PFSK-1 (cell line): ENCODE data around the gene ITGA11.

Experiments used
- FOXP2 ChIP-seq: optimal IDR thresholded peaks from 2 replicates; pipeline ENCODE3; 2011; ENCODE audit warnings: borderline replicate concordance, control low read depth, inconsistent platforms; ENCODE audit not compliant: insufficient read depth; ENCODE audit errors: extremely low read length, extremely low read depth
- POLR2AphosphoS5 ChIP-seq: IDR thresholded peaks from 2 replicates; pipeline ENCODE4 v1.6.1; 2012; ENCODE audit warnings: low read depth, mild to moderate bottlenecking, control low read depth, low read length, moderate library complexity
- SIN3A ChIP-seq: IDR thresholded peaks from 2 replicates; pipeline ENCODE4 v1.6.1; 2012; ENCODE audit warnings: mild to moderate bottlenecking, low read length, moderate library complexity, borderline replicate concordance; ENCODE audit not compliant: insufficient read depth
- TAF1 ChIP-seq: IDR thresholded peaks from 2 replicates; pipeline ENCODE4 v1.6.1; 2012; ENCODE audit warnings: low read length, control low read depth, borderline replicate concordance; ENCODE audit not compliant: insufficient read depth
- TF ChIP-seq, protein P1 (sequence below), 2 experiments: IDR thresholded peaks; 2 replicates each; pipeline versions ENCODE4 v1.6.1 to v1.8.0; 2011 to 2012; ENCODE audit warnings: low read depth in 2 of 2, low read length in 2 of 2, control low read depth in 1 of 2, inconsistent platforms in 1 of 2, mild to moderate bottlenecking in 1 of 2, moderate library complexity in 1 of 2; ENCODE audit not compliant: insufficient read depth in 1 of 2

ITGA11 gene

DNA sequence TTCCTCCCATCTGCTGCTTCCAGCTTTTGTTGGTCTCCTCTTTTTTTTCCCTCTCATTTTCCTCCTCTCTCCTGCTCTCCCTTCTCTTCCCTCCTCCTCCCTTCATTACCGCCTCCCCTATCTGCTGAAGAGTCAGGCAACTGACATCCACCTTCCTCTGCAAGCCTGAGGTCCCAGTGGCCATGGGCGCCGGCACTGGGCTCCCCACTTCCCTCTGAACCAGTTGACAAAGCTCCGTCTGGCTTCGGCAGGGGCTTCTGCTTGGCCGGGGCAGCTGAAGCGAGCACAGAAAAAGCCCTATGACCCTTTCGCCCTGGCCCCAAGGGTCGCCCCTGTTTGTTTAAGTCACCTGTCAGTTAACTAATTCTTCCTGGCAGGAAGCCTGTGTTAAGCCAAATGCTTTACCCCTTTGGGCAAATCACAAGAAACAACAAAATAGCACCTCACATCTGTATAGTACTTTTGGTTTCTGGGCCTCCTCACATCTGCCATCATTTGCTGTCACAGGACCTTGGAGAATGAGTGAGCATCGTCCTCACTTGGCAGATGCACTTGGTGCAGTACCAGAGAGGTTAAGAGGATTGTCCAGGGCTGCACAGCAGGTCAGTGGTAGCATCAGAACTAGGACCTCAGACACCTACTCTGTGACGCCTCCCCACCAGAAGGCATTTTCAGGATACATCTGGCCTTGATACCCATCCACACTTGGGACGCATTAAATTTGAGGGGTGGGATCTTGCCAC lies 27.7 kb downstream of the ITGA11 start:
- TF ChIP-seq POLR2AphosphoS5 (no peak), SIN3A (no peak), TAF1 (no peak), FOXP2 (no peak)
- TF ChIP-seq, protein P1, sequence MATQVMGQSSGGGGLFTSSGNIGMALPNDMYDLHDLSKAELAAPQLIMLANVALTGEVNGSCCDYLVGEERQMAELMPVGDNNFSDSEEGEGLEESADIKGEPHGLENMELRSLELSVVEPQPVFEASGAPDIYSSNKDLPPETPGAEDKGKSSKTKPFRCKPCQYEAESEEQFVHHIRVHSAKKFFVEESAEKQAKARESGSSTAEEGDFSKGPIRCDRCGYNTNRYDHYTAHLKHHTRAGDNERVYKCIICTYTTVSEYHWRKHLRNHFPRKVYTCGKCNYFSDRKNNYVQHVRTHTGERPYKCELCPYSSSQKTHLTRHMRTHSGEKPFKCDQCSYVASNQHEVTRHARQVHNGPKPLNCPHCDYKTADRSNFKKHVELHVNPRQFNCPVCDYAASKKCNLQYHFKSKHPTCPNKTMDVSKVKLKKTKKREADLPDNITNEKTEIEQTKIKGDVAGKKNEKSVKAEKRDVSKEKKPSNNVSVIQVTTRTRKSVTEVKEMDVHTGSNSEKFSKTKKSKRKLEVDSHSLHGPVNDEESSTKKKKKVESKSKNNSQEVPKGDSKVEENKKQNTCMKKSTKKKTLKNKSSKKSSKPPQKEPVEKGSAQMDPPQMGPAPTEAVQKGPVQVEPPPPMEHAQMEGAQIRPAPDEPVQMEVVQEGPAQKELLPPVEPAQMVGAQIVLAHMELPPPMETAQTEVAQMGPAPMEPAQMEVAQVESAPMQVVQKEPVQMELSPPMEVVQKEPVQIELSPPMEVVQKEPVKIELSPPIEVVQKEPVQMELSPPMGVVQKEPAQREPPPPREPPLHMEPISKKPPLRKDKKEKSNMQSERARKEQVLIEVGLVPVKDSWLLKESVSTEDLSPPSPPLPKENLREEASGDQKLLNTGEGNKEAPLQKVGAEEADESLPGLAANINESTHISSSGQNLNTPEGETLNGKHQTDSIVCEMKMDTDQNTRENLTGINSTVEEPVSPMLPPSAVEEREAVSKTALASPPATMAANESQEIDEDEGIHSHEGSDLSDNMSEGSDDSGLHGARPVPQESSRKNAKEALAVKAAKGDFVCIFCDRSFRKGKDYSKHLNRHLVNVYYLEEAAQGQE (IDR thresholded peaks at IDR 0.05; ENCODE audit: insufficient read depth in 1 of 2, low read depth in 2 of 2, low read length in 2 of 2): no peak

DNA sequence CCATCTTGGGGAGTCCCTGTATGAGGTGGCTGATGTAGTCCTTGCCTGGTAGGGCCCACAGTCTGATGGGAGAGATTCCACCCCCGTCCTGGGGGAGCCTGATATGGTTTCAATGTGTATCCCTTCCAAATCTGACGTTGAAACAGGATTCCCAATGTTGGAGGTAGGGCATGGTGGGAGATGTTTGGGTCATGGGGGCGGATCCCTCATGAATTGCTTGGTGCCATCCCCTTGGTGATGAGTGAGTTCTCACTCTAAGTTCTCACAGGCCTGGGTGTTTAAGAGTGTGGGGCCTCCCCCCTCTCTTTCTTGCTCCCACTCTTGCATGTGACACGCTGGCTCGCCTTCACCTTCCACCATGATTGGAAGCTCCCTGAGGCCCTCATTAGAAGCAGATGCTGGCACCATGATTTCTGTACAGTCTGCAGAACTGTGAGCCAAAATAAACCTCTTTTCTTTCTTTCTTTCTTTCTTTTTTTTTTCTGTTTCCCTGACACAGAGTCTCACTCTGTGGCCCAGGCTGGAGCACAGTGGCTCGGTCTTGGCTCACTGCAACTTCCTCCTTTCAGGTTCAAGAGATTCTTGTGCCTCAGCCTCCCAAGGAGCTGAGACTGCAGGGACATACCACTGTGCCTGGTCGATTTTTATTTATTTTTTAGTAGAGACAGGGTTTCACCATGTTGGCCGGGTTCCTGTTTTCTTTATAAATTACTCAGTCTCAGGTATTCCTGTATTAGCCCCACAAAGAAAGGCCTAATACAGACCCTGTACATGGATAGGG lies 28.6 kb downstream of the ITGA11 start:
- TF ChIP-seq FOXP2: no peak
- TF ChIP-seq TAF1: no peak
- TF ChIP-seq, protein P1 (IDR thresholded peaks at IDR 0.05; ENCODE audit: insufficient read depth in 1 of 2, low read depth in 2 of 2, low read length in 2 of 2): no peak
- TF ChIP-seq POLR2AphosphoS5: no peak
- TF ChIP-seq SIN3A: no peak

DNA sequence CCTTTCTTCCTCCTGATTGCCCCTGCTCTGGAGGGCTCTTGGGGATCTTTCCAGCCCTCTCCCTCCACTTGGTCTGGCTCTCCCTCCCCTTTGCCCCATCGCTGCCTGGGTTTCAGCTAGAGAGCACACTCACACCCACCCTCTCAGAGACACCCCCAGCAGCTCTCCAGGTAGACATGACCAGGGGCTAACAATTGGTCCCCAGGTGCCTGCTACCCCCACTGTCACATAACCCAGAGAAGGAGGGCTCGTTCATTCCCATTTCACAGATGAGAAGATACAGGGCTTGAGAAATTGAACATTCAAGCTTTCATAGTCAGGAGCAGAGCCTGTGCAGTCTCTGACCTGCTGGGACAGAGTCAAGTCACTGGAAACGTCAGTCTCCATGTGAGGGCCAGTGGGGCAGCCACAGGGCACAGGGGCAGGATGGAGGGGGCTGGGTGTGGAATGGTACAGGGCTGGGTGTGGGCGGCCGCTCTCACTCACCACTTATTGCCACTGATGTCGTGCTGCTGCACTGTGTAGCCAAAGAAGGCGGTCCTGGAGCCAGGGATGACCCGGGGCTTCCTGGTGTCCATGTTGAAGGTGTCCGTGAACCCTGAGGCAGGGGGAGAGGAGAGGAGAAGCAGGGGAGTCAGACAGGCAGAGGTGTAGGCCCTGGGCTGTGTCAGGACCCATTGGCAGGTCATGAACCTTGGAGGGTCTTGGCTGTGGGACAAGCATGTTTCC lies 29.4 kb downstream of the ITGA11 start:
- no peak for TF ChIP-seq POLR2AphosphoS5
- no peak for TF ChIP-seq SIN3A
- TF ChIP-seq, protein P1 (IDR thresholded peaks at IDR 0.05; ENCODE audit: insufficient read depth in 1 of 2, low read depth in 2 of 2, low read length in 2 of 2): no peak
- no peak for TF ChIP-seq FOXP2
- TF ChIP-seq TAF1: no peak

DNA sequence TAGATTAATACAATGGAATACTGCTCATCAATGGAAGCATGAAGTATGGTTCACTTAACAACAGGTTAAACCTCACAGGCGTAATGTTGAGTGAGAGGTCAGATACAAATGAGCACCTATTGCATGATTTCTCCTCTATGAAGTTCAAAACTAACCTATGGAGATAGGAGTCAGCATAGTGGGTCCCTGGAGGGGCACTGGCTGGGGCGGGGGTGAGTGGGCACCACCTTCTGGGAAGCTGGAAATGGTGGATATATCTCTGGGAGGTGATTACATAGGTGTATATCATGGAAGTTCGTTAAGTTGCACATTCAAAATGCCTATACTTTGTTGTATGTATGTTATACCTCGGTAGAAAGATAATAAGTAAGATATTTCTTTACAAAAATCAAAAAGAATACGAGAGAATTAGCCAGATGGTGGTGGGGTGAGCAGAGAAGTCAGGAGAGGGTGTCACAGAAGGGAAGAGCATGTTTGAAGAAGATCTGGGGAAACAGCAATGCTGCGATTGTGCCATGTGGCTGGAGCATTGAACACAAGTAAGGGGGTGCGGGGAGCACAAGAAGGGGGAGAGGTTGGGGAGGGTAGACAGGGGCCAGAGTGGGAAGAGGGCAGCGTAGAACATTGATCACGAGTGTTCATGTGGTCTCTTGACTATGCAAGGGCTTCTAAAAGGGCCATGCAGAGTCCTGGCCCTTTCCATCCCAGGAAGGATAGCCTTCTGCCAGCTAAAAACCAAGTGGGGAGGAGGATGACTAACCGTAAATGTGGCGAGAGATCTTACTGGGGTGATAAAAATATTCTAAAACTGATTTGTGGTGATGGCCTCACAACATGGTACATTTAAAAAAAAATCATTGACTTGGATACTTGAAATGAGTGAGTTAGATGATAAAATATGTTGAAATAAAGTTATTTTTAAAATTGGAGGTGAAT lies 30.2 kb downstream of the ITGA11 start:
- no peak for TF ChIP-seq FOXP2
- TF ChIP-seq, protein P1 (IDR thresholded peaks at IDR 0.05; ENCODE audit: insufficient read depth in 1 of 2, low read depth in 2 of 2, low read length in 2 of 2): no peak
- no peak for TF ChIP-seq SIN3A
- no peak for TF ChIP-seq POLR2AphosphoS5
- no peak for TF ChIP-seq TAF1
